ENCODE data around the gene FBXO46. TPM values are rescaled to one million over a fixed set of nuclear protein-coding genes. Genes with fewer than 3 reads are reported as not detected.

FBXO46 gene
- total and polyA plus RNA-seq, 2 donors (not counting 3 experiments of a cell fraction or from before 2014, with no cell fraction given), result 7.7 to 21.2 TPM

GRCh38 chr19:45717983-45718650, 12.6 kb downstream of the FBXO46 start:
- peak; percentile 21 for FAIRE-seq
- DNase-seq (ENCODE audit: low read depth, low spot score), result no peak
- POLR2A ChIA-PET, result interaction anchor here (1.2 to 2.2 kb wide), 4 partner anchors 11 to 53 kb away, joined by 3 to 24 read pairs (median 7); partner anchors contain the start of genes QPCTL, SIX5 and SNRPD2
- no peaks in the 10 kb centered on the region for H3K27me3 ChIP-seq (ENCODE audit: control insufficient read depth in 2 of 2, insufficient read depth in 2 of 2, low read length in 2 of 2)
- peak overlapping the region; percentile 43 for H3K27ac ChIP-seq (ENCODE audit: insufficient read depth, low read depth, low read length)
- BruUV-seq (replicated peaks), result no TSS peak
- no peak overlapping the region for H2AFZ ChIP-seq (ENCODE audit: low read depth, low read length)
- H3K9me3 ChIP-seq (replicated peaks; ENCODE audit: control insufficient read depth, insufficient read depth, low read length), result no peaks in the 10 kb centered on the region
- intact Hi-C loops (cut with micrococcal nuclease), result loop anchor here (1.0 kb wide), 2 partner anchors 26 to 51 kb away; partner anchors contain the start of genes QPCTL and SIX5
- H3K4me3 ChIP-seq (replicated peaks in 1 of 3; ENCODE audit: insufficient read depth in 1 of 3, low read depth in 1 of 3, low read length in 3 of 3), result peak overlapping the region in 2 of 3 experiments; percentile 0 to 18
- no peaks in the 10 kb centered on the region for H4K20me1 ChIP-seq (replicated peaks; ENCODE audit: control insufficient read depth, extremely low read depth, insufficient read depth, low read length)
- peak overlapping the region; percentile 8 for H3K4me2 ChIP-seq (ENCODE audit: insufficient read depth, low read length)
- CTCF ChIA-PET, result interaction anchor here (1.0 to 3.7 kb wide), 8 partner anchors 12 to 279 kb away, joined by 3 to 51 read pairs (median 6); partner anchors contain the start of genes DMWD, FBXO46, QPCTL and SIX5
- H3K4me1 ChIP-seq (ENCODE audit: control insufficient read depth, extremely low read depth, insufficient read depth, low read length), result peaks cover 20% of the 10 kb centered on the region
- H3K9ac ChIP-seq (replicated peaks; ENCODE audit: extremely low read depth, insufficient read depth, low read length), result peak overlapping the region; percentile 17
- peaks cover 25% of the 10 kb centered on the region for H3K79me2 ChIP-seq (ENCODE audit: control insufficient read depth, insufficient read depth, low read length)
- TF ChIP-seq GATA2 (IDR thresholded peaks at IDR 0.05; ENCODE audit: insufficient read depth, insufficient read length, low read depth, low read length), result no peak
- TF ChIP-seq POLR2AphosphoS5 (IDR thresholded peaks at IDR 0.05; ENCODE audit: insufficient read depth, low read depth, low read length), result no peak
- no peak for TF ChIP-seq EZH2 (IDR thresholded peaks at IDR 0.05; ENCODE audit: borderline replicate concordance, low read depth, low read length, severe bottlenecking)
- no peak for TF ChIP-seq JUN (IDR thresholded peaks at IDR 0.05; ENCODE audit: borderline replicate concordance, insufficient read depth, insufficient read length, low read depth)
- TF ChIP-seq MAX (IDR thresholded peaks at IDR 0.05; ENCODE audit: insufficient read depth, insufficient read length), result no peak
- TF ChIP-seq CTCF (IDR thresholded peaks at IDR 0.05; ENCODE audit: extremely low read depth in 1 of 2, insufficient read depth in 1 of 2, low read depth in 1 of 2, low read length in 2 of 2), result no peak
- TF ChIP-seq FOS (IDR thresholded peaks at IDR 0.05; ENCODE audit: borderline replicate concordance, insufficient read depth, low read length), result no peak
- no peak for TF ChIP-seq MYC (IDR thresholded peaks at IDR 0.05; ENCODE audit: low read depth, low read length)
- no peak for TF ChIP-seq POLR2A (IDR thresholded peaks at IDR 0.05; ENCODE audit: low read depth, low read length)
- H3K9me1 ChIP-seq (replicated peaks; ENCODE audit: control insufficient read depth, extremely low read depth, insufficient read depth, low read length), result no peaks in the 10 kb centered on the region
- H3K36me3 ChIP-seq (ENCODE audit: control insufficient read depth in 2 of 2, extremely low read depth in 1 of 2, insufficient read depth in 2 of 2, low read length in 2 of 2), result peaks cover 0 to 4% of the 10 kb centered on the region in 2 experiments
- dilution Hi-C loops (cut with MboI; ENCODE audit: extremely low pct_ligation_motif_present, low sequenced_read_pairs), result no loop called here

Measured in endothelial cell of umbilical vein (primary cell).